Left lobe of liver (tissue), 2 donors: Measurements from ENCODE around the gene GGTA1. TPM values are rescaled to one million over a fixed set of nuclear protein-coding genes. Genes with fewer than 3 reads are reported as not detected.
"Not testable (repeated sequence)": the region's sequence is repeated elsewhere in the genome, so short reads cannot be mapped to it uniquely, and the experiment has no call there.

Experiments
- ATAC-seq: fragments of 200-7000 bp; cut with Tn5 transposase; one replicate; pipeline ENCODE4 v1.9.1; 2020; ENCODE audit warnings: mild to moderate bottlenecking, moderate library complexity
- DNase-seq: peaks from one replicate; pipeline ENCODE4 v3.0.0-alpha.2; 2020; ENCODE audit warnings: low spot score
- total RNA-seq: library from RNA; stranded (reverse); gene quantifications from one replicate; pipeline ENCODE4 v1.2.1, GENCODE V29; 2021
- donor health status: DM: no; HTN: no; CAD: no; lungs with moderate emphysema.
- donor health status: DM: no; HTN: yes; CAD: no.

The GGTA1 gene
- total RNA-seq, 1 donor from 2014 or later, result 1.2 TPM

DNA sequence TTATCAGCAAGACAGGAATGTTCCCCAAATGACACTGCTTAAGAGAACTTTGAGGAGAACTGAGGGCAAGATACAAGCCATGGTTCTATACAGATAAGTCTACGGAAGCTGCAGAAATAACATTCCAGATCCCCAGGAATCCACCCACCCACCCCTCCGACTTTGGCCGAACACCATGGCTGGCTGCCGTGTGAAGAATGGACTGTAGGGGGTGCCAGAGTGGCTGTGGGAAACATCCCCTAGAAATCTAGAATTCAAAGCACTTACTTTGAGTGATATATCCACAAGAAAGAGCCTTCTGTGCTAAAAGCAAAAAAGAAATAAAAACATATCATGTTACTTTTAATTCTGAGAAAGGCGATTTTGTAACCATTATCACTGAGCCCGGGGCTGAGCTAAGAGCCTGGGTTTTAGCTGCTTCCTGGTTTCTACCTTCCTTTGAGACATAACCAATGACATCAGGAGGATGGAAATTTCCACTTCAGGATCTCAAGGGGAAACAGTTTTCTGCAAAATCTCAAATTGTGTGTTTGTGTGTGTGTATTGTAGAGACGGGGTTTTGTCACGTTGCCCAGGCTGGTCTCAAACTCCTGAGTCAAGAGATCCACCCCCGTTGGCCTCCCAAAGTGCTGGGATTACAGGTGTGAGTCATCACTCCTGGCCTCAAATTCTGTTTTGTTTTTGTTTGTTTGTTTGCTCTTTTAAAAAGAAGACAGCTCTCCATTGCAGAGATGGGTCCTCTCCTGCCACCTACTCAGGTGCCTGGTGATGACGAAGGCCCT, 36.4 kb downstream of the GGTA1 start:
- DNase-seq, result no peak
- peak; percentile 89 for ATAC-seq

DNA sequence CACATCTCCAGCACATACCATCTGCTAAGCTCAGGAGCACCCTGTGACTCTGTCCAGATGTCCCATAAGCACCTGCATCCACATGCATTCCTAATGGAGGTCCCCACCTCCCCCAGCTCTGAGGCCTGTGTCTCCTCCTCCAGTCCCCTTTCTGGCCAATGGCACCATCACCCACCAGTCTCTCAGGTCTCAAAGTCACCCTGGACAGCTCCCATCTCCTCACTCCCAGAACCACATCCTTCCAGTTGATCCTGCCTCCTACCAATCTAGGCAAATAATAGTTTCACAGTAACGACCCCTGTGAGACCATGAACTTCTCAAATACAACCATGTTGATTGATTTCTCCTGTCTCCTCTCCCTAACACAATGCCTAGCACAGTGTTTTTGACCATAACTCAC, 40.1 kb downstream of the GGTA1 start:
- no peak for ATAC-seq

DNA sequence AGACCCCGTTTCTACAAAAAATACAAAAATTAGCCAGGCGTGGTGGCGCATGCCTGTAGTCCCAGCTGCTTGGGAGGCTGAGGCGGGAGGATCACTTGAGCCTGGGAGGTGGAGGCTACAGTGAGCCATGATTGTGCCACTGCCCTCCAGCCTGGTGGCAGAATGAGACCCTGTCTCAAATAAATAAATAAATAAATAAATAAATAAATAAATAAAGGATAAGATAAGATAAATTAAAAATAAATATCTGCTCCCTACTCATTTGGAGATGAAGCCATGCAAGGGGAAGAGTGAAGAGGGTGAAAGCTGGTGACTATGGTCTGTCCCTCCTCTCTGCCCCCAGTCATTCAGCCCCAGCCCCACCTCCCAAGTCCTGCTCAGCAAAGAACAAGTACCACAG, 41.2 kb downstream of the GGTA1 start:
- not testable (repeated sequence) for ATAC-seq, DNase-seq

More for the DNA sequence above, 40.1 kb downstream of the GGTA1 start:
- no peak for DNase-seq

DNA sequence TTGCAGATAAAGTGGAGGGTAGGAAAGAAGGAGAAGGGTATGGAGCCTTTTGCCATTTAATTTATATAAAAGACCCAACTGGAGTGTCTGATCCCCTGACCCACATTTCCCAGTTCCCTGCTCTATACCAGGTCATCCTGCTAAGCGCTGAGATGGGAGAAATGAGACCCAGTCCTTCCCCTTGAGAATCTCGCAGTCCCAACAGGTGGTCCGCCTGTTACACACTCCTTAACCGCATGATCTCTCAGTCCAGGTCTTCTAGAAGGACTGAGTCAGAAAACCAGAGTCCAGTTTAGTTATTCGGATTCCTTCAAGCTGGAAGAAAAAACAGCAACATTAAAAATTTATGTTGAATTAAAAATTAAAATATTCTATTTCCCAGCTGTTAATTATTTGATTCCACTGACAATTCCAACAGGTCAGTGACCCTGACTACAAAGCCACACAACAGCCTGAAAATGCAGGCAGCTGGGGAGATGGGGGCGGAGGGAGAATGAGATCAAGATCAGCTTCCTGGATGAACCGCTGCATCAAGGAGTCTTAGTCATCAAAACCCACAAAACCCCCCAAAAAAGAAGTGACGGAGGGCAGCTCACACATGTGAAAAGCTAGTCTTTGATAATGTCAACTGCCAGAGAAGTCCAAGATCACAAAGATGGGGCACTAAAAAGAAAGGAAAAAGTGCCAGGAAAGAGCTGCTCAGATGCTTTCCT, 44.0 kb downstream of the GGTA1 start:
- ATAC-seq, result no peak
- no peak for DNase-seq

DNA sequence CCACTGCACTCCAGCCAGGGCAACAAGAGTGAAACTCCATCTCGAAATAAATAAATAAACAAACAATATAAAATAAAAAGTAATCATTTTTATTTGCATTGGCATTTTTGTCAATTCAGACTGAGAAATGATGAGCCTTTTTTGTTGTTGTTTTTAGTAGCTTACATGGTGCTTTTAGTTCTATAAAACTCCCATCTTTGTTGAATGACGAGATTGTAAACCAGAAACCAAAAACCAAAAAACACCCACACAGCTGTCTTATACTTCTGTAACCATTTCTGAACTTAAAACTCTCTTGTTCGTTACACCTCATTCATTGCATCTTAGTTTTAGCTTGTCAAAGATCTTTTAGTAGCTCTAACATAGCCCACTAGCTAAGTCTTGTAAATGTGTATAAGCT, 44.7 kb downstream of the GGTA1 start:
- no peak for DNase-seq
- ATAC-seq, result no peak

DNA sequence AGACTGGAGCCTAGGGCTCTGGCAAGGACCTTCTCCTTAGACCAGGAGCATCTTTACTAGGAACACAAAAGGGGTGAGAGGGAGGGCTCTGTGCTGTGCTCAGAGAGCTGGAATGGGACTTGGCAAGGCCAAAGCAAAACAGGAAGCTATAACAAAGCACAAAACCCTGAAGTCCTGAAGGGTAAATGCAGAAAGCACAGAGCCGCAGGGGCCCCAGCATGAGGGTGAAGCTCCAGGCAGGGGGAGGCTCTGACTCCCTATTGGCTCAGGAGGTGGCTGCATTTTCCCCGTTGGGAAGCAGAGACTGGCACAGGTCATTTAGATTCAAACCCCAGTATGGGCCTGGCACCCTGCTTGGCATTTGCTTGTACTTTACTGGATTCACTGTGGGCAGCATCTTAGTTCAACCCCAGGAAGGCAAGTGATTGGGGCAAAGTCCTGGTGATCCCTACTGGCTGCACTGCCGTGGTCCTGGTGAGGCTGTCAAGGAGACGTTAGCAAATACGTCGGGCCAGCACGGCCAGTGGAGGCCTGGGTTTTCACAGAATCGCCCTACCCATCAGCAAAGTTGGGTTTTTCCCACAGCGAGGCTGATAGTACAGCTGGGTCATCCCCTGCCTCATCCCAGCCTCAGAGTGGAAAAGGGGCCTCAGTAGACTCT, 46.3 kb downstream of the GGTA1 start:
- ATAC-seq, result no peak
- no peak for DNase-seq

DNA sequence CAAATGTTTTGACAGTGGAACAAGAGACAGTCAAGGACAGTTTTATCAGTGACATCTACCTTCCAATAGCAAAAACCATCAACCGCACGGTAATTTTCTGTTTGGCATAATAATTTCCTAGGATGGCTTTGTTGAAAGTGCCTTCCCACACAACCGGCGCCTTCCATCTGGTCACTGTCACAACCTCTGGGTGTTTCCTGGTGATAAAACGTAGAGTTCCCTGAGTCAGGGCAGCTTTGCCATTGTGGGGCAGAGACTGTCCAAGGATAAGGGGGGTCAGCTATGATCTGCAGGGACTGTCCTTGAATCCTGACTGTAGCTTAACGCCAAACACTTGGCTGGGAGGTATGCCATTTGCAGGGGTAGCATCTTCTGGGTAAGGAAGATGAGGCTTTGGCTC, 47.6 kb downstream of the GGTA1 start:
- DNase-seq (no peak), ATAC-seq (no peak)

DNA sequence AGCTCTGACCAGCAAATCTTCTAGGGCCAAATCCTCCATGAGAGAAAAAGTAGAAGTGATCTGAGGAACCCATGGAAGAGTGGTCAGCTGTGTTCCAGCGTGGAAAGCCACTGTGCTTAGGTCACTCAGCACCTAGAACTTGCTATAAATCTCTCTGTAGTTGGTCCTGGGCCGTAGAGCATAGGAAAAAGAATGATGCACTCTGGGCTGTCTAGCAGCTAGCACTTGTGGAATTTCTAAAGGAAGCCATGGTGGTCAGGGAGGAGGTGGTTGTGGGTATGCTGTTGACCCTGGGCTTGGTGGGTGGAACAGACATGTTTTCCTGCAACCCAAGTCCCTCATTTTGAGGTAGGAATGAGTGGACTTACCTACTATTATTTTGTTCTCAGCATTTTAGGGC, 48.1 kb downstream of the GGTA1 start:
- ATAC-seq, result no peak
- no peak for DNase-seq

DNA sequence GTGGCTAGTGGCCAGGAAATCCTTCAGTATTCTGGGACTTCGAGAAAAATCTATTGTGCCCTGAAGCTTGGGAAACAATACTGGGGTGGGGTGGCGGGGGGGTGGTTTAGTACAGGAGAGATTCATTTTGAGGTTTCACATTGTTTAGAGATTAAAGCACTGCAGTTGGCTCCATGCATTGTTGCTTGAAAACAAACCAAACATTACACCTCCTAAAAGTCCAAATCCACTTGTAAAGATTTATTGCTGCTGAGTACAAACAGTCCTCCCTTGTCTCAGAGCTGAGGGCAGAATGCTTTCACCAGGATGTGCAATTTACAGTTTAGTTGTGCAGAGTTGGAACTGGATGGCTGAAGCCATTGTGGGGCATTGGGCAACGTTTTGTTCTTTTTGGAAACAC, 49.4 kb downstream of the GGTA1 start:
- ATAC-seq (no peak), DNase-seq (no peak)

DNA sequence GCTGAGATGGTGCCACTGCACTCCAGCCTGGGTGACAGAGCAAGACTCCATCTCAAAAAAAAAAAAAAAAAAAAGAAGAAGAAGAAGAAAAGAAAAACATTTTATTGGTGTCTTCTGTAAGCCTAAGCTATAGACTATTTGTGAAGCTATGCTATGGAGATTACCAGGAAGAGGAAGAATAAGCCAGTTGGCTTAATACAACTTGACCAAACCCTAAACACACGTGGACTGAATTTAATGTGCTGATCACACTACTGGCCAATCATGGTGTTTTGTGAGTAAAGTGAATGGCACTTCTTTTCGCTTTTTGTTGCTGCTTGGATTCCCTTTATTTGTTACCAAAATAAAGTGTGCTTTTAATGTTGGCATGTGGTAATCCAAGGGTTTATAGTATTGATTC, 49.9 kb downstream of the GGTA1 start:
- DNase-seq (no peak), ATAC-seq (no peak)

DNA sequence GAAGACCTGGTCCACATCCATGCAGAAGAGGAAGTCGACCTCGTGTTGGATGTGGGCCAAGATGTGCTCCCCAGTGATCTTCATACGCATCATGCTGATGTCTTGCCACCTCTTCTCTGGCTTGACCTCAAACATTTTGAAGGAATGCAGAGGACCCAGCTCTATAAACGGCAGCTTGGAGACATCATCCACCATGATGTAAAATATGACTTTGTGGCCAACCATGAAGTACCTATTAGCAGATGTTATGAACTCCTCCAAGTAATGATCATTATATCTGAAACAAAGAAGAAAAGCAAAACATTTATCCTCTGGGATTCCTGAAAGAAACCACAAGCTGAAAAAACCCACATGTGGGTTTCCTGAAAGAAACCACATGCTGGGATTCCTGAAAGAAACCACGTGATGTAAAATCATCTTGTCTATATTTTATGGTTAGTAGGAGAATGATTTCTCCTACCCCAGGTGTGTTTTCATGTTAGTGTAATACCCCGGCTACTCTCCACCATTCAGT, 52.3 kb downstream of the GGTA1 start:
- ATAC-seq, result no peak
- no peak for DNase-seq

DNA sequence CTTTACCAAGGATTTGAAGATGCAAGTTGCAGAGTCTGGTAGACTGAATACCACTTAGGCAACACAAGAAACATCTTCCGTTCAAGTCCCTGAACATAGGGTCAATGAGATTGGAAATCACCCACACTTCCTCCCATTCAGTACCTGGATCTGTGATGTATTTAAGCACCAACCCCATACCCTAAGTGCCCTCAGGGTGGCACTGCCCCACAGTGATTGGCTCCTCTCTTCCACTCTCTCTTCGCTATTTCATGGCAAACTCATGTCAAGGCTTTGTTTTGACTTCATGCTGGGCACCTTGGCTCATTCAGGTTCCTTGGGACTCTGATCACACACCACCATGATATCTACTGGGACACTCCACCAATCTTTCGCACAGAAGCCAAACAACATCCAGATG, 53.7 kb downstream of the GGTA1 start:
- DNase-seq (no peak), ATAC-seq (no peak)

DNA sequence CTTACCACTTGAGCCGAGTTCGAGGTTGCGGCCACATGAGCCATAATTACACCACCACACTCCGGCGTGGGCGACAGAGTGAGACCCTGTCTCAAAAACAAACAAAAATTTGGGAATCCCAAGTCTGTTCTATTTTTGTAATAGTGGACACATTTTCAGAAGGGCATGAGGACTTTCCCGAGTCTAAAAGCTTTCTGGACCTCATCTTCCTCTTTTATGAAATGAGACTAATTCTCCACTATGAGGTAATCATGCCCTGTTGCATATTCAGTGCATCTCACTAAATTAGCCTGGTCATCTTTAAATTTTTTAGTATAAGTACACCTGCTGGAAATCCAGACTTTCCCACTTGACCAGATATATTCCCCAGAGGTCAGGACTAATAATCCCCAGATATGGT, 55.7 kb downstream of the GGTA1 start:
- DNase-seq (no peak), ATAC-seq (no peak)

DNA sequence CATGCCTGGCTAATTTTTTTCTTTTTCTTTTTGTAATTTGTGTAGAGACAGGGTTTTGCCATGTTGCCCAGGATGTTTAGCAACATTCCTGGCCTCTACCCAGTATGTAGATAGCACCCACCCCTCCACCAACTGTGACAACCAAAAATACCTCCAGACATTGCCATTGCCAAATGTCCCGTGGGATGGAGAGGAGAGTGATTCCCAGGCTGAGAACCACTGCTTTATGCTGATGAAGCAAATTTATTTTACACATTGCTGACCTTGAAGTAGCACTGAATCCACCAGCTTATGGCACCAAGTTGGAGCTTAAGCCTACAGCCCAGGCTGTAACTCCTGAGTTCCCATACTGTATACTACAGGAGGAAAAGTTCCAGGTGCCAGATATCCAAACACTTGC, 58.5 kb downstream of the GGTA1 start:
- DNase-seq, result no peak
- no peak for ATAC-seq

DNA sequence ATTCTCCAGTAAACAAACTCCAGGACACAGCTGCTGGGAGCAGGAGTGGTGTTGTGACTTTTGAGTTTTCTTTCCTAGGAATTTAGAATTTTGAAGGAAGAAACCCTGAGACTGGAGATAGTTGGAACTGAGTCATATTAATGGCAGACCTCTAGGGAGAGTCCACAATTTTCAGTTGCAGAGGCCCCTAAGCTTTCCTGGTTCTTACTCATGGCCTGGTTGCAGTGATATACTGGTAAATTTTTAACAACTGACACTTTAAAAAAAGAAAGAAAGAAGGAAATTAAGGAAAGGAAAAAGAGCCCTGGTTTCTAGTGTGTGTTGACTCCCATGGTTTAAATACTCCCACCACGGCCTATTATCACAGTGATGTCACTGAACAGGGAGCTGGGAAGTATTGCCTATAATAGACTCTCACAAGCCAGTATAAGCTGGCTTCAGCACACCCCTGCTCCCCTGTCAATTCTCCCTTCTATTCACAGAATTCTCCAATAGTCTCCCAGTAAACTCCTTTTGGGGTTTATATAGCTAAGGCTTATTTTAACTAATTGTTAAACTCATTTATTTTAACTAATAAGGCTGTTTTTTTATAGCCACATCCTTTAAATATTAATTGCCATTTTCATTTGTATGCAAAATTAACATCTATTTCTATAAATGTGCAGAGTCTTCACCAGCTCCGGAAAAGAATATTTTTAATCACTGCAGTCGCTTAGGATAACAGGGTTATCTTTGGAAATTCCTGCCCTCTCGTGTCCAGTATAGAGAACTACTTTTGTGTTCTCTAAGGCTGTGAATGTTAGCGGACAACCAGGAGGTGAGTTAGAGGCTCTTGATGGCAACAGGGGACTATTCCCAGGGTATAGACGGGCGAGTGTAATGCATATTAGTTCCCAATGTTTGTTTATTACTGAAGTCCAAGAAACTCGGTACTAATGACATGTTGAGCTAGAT, 59.7 kb downstream of the GGTA1 start:
- DNase-seq, result no peak

DNA sequence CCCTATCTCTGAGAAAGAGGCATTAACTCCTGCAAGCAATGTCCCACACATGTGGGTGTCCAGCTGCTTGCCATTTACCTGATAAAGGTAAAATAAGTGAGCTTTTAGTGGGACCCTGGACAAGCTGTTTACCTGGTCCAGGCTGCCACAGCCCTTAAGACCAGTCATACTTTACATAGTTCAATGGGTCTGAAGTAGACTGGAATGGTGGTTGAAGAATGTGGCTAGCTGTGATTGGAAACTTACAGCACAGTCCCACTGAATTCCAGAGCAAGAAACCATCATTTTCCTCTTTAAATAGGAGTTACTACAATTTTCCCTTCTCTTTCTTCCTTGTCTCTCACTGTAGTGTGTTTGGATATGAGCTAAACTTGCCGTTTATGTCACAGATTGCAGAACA, 60.6 kb downstream of the GGTA1 start:
- ATAC-seq, result no peak
- no peak for DNase-seq

More for the DNA sequence above, 59.7 kb downstream of the GGTA1 start:
- ATAC-seq, result peak; percentile 71

DNA sequence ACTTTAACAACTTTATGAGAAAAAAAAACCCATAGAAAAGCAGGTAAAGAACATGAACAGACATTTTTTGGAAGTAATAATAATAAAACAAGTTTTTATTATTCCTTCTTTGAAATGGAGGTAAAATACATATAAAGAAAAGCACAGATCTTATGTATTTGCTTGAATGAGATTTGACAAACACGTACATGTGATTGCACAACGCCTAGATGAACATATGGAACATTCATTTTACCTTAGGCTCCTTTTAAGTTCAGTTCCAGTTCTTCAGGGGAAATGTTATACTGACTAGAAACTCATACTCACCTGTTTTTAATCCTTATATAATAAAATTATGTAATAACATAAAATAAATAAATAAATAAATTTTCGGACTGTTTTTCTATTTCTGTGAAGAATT, 61.8 kb downstream of the GGTA1 start:
- ATAC-seq (no peak), DNase-seq (no peak)

DNA sequence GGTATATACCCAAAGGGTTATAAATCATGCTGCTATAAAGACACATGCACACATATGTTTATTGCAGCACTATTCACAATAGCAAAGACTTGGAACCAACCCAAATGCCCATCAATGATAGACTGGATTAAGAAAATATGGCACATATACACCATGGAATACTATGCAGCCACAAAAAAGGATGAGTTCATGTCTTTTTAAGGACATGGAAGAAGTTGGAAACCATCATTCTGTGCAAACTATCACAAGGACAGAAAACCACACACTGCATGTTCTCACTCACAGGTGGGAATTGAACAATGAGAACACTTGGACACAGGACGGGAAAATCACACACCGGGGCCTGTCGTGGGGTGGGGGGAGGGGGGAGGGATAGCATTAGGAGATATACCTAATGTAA, 62.6 kb downstream of the GGTA1 start:
- not testable (repeated sequence) for DNase-seq, ATAC-seq

DNA sequence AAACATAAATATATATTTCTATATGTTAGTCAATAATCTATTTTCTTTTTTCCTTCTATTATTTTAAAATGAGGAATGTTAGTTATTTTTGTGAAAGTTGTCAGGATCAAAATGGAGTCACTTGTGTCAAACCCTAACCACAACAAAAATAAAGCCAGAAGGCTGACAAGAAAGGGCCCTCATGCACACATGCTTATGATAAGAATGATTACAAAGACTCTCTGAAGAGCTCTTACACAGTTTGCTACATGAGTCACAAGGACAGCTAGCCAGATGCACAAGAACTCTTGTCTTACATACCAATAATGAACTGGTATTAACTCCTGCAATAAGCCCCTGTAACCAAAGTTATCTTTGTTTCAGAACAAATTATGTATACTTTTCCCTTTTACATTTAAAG, 64.7 kb downstream of the GGTA1 start:
- no peak for DNase-seq
- ATAC-seq, result no peak

DNA sequence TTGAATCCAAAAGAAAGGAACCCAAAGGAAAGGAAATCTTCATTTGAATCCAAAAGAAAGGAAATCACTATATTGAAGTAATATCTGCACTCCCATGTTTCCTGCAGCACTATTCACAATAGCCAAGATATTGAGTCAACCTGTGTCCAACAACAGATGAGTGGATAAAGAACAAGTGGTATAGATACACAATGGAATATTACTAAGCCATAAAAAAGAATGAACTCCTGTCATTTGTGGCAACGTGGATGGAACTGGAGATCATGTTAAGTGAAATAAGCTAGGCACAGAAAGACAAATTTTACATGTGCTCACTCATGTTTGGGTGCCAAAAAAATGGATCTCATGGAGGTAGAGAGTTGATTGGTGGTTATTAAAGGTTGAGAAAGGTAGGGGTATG, 71.7 kb downstream of the GGTA1 start:
- DNase-seq, result no peak
- no peak for ATAC-seq

DNA sequence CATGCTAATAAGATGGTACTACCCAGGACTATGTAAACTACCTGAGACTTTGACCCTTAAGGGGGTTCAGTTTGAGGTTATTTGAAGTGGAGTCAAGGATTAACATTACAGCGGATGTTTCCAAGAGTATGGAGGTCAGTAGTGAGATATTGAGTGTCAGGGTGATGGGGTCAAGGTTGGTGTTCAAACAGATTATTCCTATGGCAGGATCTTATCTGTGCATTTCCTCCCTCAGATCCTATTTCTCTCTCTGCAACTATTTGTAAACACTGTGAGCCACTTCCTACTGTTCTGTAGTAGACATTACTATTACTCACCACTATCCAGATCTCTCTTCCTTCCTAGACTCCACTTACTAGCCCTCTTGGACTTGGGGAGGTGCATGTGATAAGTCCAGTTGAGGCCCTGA, 75.6 kb downstream of the GGTA1 start:
- ATAC-seq, result no peak
- DNase-seq, result no peak
